ENCODE results near the gene TTC23.

TTC23 gene

DNA sequence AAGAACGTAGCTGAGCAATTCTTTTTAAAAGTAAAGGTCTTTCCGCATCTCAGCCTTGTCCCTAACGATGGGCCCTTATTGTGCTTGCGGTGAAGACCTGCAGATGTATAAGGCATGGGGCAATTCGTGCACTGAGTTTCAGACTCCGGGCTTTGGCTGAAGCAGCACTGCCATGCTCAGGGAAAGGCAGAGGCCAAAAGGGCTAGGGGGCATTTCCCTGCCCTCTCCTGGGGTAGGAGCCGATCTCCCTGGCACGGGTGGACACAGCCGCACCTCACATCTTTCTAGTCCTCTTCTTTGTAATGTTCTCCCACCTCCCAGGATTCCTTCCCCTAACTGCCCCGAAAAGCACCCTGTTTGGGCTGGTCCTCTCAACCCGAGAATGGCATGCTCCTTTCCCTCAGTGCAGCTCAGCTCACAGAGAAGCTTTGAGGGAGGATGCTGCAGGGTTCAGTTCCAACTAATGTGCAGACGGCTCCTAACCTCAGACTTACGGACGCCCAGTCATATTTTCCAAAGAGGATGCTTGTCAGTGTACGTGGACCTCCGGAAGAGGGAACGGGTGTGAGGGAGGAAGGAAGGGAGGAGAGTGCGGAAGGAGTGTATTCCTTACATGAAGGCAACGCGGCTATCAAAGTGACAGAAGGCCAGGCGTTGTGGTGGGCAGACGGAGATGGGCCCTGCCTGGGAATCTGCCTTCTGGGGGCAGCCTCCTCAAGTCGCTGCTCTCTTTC lies 83.3 kb downstream of the TTC23 start:
- no peak for DNase-seq (ENCODE audit: low read depth)
- no peak for TF ChIP-seq CTCF (conservative IDR thresholded peaks at IDR 0.05; ENCODE audit: low read depth, low read length)
- H3K4me3 ChIP-seq (ENCODE audit: low read length), result no peak overlapping the region

GRCh38 chr15:99165020-99165790 lies 84.2 kb downstream of the TTC23 start:
- H3K4me3 ChIP-seq (ENCODE audit: low read length), result no peak overlapping the region
- no peak for DNase-seq (ENCODE audit: low read depth)
- no peak for TF ChIP-seq CTCF (conservative IDR thresholded peaks at IDR 0.05; ENCODE audit: low read depth, low read length)

DNA sequence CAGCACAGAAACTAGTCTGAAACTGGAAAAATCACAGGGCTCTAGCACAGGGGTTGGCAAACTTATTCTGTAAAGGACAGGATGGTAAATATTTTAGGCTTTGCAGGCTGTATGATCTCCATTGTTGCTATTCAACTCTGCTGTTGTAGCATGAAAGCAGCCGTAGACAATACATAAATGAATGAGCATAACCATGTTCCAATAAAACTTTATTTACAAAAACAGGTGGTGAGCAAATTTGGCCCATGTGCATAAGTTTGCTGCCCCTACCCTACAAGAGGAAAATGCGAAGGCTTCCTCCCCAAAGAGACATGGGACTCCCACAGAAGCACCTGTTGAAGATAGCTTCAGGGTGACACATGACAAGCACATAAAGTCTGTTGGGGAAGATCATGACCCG lies 85.3 kb downstream of the TTC23 start:
- DNase-seq (ENCODE audit: low read depth), result no peak
- no peak for TF ChIP-seq CTCF (conservative IDR thresholded peaks at IDR 0.05; ENCODE audit: low read depth, low read length)
- no peak overlapping the region for H3K4me3 ChIP-seq (ENCODE audit: low read length)

GRCh38 chr15:99163271-99164062 lies 85.9 kb downstream of the TTC23 start:
- no peak for TF ChIP-seq CTCF (conservative IDR thresholded peaks at IDR 0.05; ENCODE audit: low read depth, low read length)
- DNase-seq (ENCODE audit: low read depth), result no peak
- H3K4me3 ChIP-seq (ENCODE audit: low read length), result no peak overlapping the region

DNA sequence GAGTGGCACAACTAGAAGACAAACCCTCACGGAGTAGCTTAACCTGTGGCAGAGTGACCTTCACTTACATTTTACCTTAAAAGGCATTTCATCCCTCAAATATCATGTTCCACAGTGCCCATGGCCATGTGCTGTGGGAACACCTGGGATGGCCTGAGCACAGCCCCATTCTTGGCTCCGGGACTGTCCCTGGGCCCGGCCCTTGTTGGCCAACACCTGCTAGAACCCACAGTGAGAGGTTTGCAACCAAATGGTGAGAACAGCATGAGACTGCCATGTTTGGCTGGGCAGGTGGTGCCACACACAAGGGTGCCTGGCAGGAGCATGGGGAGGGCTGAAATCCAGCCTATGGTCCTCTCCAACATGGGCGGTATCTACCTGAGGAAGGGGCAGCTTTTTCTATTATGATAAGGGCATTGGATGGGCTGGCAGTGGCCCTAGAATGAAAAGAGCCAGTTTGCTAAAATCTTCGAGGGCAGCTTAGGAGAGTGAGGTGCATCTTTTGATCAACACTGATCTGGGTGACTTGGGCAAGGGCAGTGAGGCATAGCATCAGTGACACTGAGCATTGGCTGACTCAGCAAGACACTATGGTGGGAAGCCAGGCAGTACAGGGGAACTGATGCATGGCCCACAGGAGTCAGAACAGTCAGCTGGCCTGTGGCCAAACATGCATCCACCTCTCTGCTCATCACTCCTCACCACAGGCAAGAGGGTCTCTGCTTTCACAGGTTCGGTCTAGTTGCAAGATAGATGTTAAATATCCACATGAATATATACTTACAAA lies 90.6 kb downstream of the TTC23 start:
- TF ChIP-seq CTCF (conservative IDR thresholded peaks at IDR 0.05; ENCODE audit: low read depth, low read length), result no peak
- DNase-seq (ENCODE audit: low read depth), result no peak
- H3K4me3 ChIP-seq (ENCODE audit: low read length), result no peak overlapping the region

DNA sequence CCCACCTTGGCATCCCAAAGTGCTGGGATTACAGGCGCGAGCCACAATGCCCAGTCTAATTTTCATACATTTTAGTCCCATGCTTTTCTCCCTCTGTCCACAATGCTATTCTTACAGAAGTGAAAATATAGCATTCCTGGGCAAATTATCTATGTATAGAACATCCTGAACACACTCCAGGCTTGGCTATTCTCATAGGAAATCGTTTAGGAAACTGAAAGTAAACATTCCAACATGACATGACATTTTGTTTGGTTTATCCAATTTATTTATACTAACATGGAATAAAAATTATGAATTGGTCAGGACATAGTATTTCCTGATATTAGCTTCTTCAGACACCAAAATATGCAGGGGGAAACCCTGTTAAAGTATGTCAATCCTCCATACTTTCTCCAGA lies 91.9 kb downstream of the TTC23 start:
- TF ChIP-seq CTCF (conservative IDR thresholded peaks at IDR 0.05; ENCODE audit: low read depth, low read length), result no peak

More for the DNA sequence above, 91.9 kb downstream of the TTC23 start:
- no peak for DNase-seq (ENCODE audit: low read depth)
- H3K4me3 ChIP-seq (ENCODE audit: low read length), result no peak overlapping the region
